HepG2 (cell line): ENCODE measurements around the gene KANSL1. TPM values are rescaled to one million over a fixed set of nuclear protein-coding genes. Genes with fewer than 3 reads are reported as not detected.
A peak's percentile ranks its signal among the peaks of the same experiment; 100 is the strongest.

Source experiments
- ESRRA ChIP-seq: sonication (generic); formaldehyde crosslinking; IDR thresholded peaks from 2 replicates; pipeline ENCODE4 v1.5.1; 2020; ENCODE audit warnings: mild to moderate bottlenecking, low read depth, missing genetic modification reagents
- GFI1 ChIP-seq: sonication (generic); formaldehyde crosslinking; IDR thresholded peaks from 2 replicates; pipeline ENCODE4 v1.5.0; 2020; ENCODE audit warnings: missing genetic modification reagents, mild to moderate bottlenecking, borderline replicate concordance
- JARID2 ChIP-seq: sonication (generic); formaldehyde crosslinking; IDR thresholded peaks from 2 replicates; pipeline ENCODE4 v1.8.1; 2023; ENCODE audit warnings: missing genetic modification reagents, inconsistent platforms; ENCODE audit not compliant: insufficient replicate concordance
- JUND ChIP-seq: sonication (generic); formaldehyde crosslinking; IDR thresholded peaks from 2 replicates; pipeline ENCODE4 v1.8.0; 2022; ENCODE audit warnings: mild to moderate bottlenecking, missing genetic modification reagents
- KDM4B ChIP-seq: sonication (generic); formaldehyde crosslinking; IDR thresholded peaks from 2 replicates; pipeline ENCODE4 v1.4.0; 2020; ENCODE audit warnings: missing genetic modification reagents
- KMT2A ChIP-seq: sonication (generic); formaldehyde crosslinking; IDR thresholded peaks from 2 replicates; pipeline ENCODE4 v1.4.0; 2020; ENCODE audit warnings: missing genetic modification reagents
- MAFG ChIP-seq: sonication (generic); formaldehyde crosslinking; IDR thresholded peaks from 2 replicates; pipeline ENCODE4 v1.5.1; 2020; ENCODE audit warnings: mild to moderate bottlenecking, missing genetic modification reagents
- MIER2 ChIP-seq: IDR thresholded peaks from 2 replicates; pipeline ENCODE4 v1.6.1; 2016; ENCODE audit warnings: missing biosample characterization, missing genetic modification reagents
- NFKBIZ ChIP-seq: IDR thresholded peaks from 2 replicates; pipeline ENCODE4 v1.6.1; 2018; ENCODE audit warnings: missing genetic modification reagents, missing compliant biosample characterization
- NFYC ChIP-seq: IDR thresholded peaks from 2 replicates; pipeline ENCODE4 v1.6.1; 2016; ENCODE audit warnings: missing genetic modification reagents, missing compliant biosample characterization
- NR2F6 ChIP-seq, 2 experiments: IDR thresholded peaks; 2 replicates each; pipeline ENCODE4 v1.6.1; 2016; ENCODE audit warnings: antibody characterized with exemption in 1 of 2, mild to moderate bottlenecking in 1 of 2
- PHF5A ChIP-seq: IDR thresholded peaks from one replicate; pipeline ENCODE4 v1.6.1; 2018; ENCODE audit warnings: low read depth, missing genetic modification reagents; ENCODE audit not compliant: unreplicated experiment
- SMARCE1 ChIP-seq: fragments of 450-650 bp; IDR thresholded peaks from 2 replicates; pipeline ENCODE4 v1.6.1; 2017; ENCODE audit warnings: borderline replicate concordance
- WIZ ChIP-seq: sonication (generic); formaldehyde crosslinking; IDR thresholded peaks from 2 replicates; pipeline ENCODE4 v1.5.1; 2020; ENCODE audit warnings: mild to moderate bottlenecking, missing genetic modification reagents
- XBP1 ChIP-seq: sonication (generic); formaldehyde crosslinking; IDR thresholded peaks from 2 replicates; pipeline ENCODE4 v1.5.0; 2020; ENCODE audit warnings: missing genetic modification reagents
- ZFP1 ChIP-seq: IDR thresholded peaks from 2 replicates; pipeline ENCODE4 v1.6.1; 2016
- ZMYM2 ChIP-seq: sonication (generic); formaldehyde crosslinking; IDR thresholded peaks from 2 replicates; pipeline ENCODE4 v1.8.0; 2022; ENCODE audit warnings: mild to moderate bottlenecking, missing genetic modification reagents
- ZNF10 ChIP-seq: sonication (generic); formaldehyde crosslinking; IDR thresholded peaks from 2 replicates; pipeline ENCODE4 v1.4.0; 2020; ENCODE audit warnings: mild to moderate bottlenecking, low read depth, missing genetic modification reagents, borderline replicate concordance
- ZNF644 ChIP-seq: IDR thresholded peaks from 2 replicates; pipeline ENCODE4 v1.6.1; 2016; ENCODE audit warnings: low read depth
- ZNF761 ChIP-seq: sonication (generic); formaldehyde crosslinking; conservative IDR thresholded peaks from 2 replicates; pipeline ENCODE4 v1.4.0; 2020; ENCODE audit warnings: mild to moderate bottlenecking, missing genetic modification reagents
- polyA plus RNA-seq, 8 experiments: library from polyadenylated mRNA; depleted of rRNA in 3 of 8; stranded (reverse) in 7 of 8; unstranded in 1 of 8; fragments of >200 nt; fragmentation: Illumina TruSeq in 4 of 8; extraction: Trizol in 4 of 8; gene quantifications; 2 replicates each; pipeline versions ENCODE4 v1.2.1 to v1.2.3, GENCODE V29; 2011 to 2016; ENCODE audit warnings: low read depth in 4 of 8, missing spikeins in 1 of 8, mixed read lengths in 1 of 8; ENCODE audit not compliant: insufficient read depth in 1 of 8
- total RNA-seq, 5 experiments: library from RNA; depleted of rRNA; stranded (reverse); fragments of >200 nt; fragmentation: Illumina TruSeq; extraction: Trizol; gene quantifications; 2 replicates each; pipeline ENCODE4 v1.2.3, GENCODE V29; 2016; ENCODE audit warnings: low read depth in 1 of 5
- TF ChIP-seq, protein P1 (sequence below): sonication (generic); formaldehyde crosslinking; IDR thresholded peaks from 2 replicates; pipeline ENCODE4 v1.8.1; 2023; ENCODE audit warnings: mild to moderate bottlenecking, missing genetic modification reagents, borderline replicate concordance
- TF ChIP-seq, protein P2 (sequence below): sonication (generic); formaldehyde crosslinking; conservative IDR thresholded peaks from 2 replicates; pipeline ENCODE4 v1.8.1; 2023; ENCODE audit warnings: missing genetic modification reagents
- TF ChIP-seq, protein P3 (sequence below): IDR thresholded peaks from 2 replicates; pipeline ENCODE4 v1.6.1; 2016
- TF ChIP-seq, protein P4 (sequence below): IDR thresholded peaks from 2 replicates; pipeline ENCODE4 v1.6.1; 2016; ENCODE audit warnings: missing compliant biosample characterization, missing genetic modification reagents, borderline replicate concordance
- TF ChIP-seq, protein P5 (sequence below): sonication (generic); formaldehyde crosslinking; IDR thresholded peaks from 2 replicates; pipeline ENCODE4 v1.4.0; 2020; ENCODE audit warnings: missing genetic modification reagents
- TF ChIP-seq, protein P6 (sequence below): IDR thresholded peaks from 2 replicates; pipeline ENCODE4 v1.6.1; 2012; ENCODE audit warnings: low read depth, low read length, improper control_type of control experiment

The KANSL1 gene
- total and polyA plus RNA-seq, 2 of the 13 experiments (the other 11 are each of a cell fraction or from before 2014, with no cell fraction given) = 24.0 to 59.6 TPM

DNA sequence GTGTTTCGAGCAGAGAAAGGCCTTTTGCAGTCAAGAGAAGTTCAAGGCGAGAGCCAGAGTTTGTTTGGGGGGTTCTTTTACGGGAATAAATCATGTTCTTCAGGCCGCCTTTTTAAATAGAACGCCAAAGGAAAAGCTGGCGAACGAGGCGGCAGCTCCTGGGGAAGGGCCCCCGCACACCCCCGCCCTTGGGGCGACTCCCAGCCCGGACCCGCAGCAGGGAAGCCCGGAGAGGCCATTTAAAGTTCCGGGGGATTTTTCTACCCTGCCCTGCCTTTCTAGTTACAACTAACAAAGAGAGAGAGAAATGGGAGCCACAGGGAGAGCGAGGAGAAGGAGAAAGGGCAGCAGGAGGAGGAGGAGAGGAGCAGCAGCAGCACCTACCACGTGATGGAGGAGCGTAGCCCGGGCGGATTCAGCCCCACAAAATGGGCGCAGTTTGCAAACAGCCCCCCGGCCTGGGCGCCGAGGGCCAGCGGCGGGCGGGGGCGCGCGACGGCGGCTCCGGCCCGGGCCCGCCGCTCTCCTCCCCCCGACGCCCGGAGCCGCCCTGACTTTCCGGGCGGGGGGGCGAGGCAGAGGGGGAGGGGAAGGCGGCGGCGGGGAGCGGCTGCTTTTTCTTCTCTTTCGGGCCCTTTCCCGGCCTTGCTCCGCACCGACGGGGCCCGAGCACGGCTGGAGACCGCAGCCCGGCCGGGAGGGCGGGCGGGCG is 634 bp downstream of the KANSL1 start (continued):
- TF ChIP-seq, protein P1, sequence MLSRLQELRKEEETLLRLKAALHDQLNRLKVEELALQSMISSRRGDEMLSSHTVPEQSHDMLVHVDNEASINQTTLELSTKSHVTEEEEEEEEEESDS = no peak
- TF ChIP-seq, protein P2, sequence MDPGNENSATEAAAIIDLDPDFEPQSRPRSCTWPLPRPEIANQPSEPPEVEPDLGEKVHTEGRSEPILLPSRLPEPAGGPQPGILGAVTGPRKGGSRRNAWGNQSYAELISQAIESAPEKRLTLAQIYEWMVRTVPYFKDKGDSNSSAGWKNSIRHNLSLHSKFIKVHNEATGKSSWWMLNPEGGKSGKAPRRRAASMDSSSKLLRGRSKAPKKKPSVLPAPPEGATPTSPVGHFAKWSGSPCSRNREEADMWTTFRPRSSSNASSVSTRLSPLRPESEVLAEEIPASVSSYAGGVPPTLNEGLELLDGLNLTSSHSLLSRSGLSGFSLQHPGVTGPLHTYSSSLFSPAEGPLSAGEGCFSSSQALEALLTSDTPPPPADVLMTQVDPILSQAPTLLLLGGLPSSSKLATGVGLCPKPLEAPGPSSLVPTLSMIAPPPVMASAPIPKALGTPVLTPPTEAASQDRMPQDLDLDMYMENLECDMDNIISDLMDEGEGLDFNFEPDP (CRISPR knock-in tag) = no peak
- no peak for TF ChIP-seq NR2F6 (IDR thresholded peaks at IDR 0.05)
- no peak for TF ChIP-seq NR2F6 (CRISPR knock-in tag; IDR thresholded peaks at IDR 0.05)
- TF ChIP-seq, protein P3, sequence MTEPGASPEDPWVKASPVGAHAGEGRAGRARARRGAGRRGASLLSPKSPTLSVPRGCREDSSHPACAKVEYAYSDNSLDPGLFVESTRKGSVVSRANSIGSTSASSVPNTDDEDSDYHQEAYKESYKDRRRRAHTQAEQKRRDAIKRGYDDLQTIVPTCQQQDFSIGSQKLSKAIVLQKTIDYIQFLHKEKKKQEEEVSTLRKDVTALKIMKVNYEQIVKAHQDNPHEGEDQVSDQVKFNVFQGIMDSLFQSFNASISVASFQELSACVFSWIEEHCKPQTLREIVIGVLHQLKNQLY = no peak; the same call in 1 of the 2 replicates
- no peak for TF ChIP-seq WIZ (CRISPR knock-in tag)
- no peak for TF ChIP-seq SMARCE1
- no peak for TF ChIP-seq MIER2 (CRISPR knock-in tag)
- no peak for TF ChIP-seq MAFG (CRISPR knock-in tag)
- TF ChIP-seq JUND (CRISPR knock-in tag) = no peak
- no peak for TF ChIP-seq ZNF644
- TF ChIP-seq KDM4B (CRISPR knock-in tag) = peak; percentile 31; the same call in 1 of the 2 replicates
- no peak for TF ChIP-seq ZFP1 (CRISPR knock-in tag)
- TF ChIP-seq ZNF10 (CRISPR knock-in tag) = no peak
- TF ChIP-seq KMT2A = no peak
- TF ChIP-seq JARID2 (CRISPR knock-in tag) = no peak
- TF ChIP-seq PHF5A (CRISPR knock-in tag) = no peak
- TF ChIP-seq ZNF761 (CRISPR knock-in tag) = no peak
- TF ChIP-seq, protein P4, sequence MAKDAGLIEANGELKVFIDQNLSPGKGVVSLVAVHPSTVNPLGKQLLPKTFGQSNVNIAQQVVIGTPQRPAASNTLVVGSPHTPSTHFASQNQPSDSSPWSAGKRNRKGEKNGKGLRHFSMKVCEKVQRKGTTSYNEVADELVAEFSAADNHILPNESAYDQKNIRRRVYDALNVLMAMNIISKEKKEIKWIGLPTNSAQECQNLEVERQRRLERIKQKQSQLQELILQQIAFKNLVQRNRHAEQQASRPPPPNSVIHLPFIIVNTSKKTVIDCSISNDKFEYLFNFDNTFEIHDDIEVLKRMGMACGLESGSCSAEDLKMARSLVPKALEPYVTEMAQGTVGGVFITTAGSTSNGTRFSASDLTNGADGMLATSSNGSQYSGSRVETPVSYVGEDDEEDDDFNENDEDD = peak; percentile 24; the same call in 1 of the 2 replicates
- no peak for TF ChIP-seq XBP1 (CRISPR knock-in tag)
- TF ChIP-seq ESRRA (CRISPR knock-in tag) = no peak
- TF ChIP-seq ZMYM2 = no peak
- TF ChIP-seq, protein P5, sequence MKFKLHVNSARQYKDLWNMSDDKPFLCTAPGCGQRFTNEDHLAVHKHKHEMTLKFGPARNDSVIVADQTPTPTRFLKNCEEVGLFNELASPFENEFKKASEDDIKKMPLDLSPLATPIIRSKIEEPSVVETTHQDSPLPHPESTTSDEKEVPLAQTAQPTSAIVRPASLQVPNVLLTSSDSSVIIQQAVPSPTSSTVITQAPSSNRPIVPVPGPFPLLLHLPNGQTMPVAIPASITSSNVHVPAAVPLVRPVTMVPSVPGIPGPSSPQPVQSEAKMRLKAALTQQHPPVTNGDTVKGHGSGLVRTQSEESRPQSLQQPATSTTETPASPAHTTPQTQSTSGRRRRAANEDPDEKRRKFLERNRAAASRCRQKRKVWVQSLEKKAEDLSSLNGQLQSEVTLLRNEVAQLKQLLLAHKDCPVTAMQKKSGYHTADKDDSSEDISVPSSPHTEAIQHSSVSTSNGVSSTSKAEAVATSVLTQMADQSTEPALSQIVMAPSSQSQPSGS = no peak
- no peak for TF ChIP-seq NFKBIZ (CRISPR knock-in tag)
- no peak for TF ChIP-seq GFI1 (CRISPR knock-in tag)
- TF ChIP-seq NFYC = no peak
- TF ChIP-seq, protein P6, sequence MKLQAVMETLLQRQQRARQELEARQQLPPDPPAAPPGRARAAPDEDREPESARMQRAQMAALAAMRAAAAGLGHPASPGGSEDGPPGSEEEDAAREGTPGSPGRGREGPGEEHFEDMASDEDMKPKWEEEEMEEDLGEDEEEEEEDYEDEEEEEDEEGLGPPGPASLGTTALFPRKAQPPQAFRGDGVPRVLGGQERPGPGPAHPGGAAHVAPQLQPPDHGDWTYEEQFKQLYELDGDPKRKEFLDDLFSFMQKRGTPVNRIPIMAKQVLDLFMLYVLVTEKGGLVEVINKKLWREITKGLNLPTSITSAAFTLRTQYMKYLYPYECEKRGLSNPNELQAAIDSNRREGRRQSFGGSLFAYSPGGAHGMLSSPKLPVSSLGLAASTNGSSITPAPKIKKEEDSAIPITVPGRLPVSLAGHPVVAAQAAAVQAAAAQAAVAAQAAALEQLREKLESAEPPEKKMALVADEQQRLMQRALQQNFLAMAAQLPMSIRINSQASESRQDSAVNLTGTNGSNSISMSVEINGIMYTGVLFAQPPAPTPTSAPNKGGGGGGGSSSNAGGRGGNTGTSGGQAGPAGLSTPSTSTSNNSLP = no peak
